Panc1 (cell line): ENCODE results near the gene CNOT3. TPM values are rescaled to one million over a fixed set of nuclear protein-coding genes. Genes with fewer than 3 reads are reported as not detected.

Experiments
- ATAC-seq: fragments of 200-7000 bp; cut with Tn5 transposase; 2 replicates; pipeline ENCODE4 v1.9.1; 2020; ENCODE audit warnings: mild to moderate bottlenecking, moderate library complexity
- BruUV-seq: library from RNA; stranded (reverse); fragments of 400-500 nt; replicated peaks from 2 replicates; lab custom pipeline; 2021; lab: Mats Ljungman, UMichigan
- CTCF ChIA-PET: fragments of 300-600 bp; sonication (Branson Sonifier 250); formaldehyde crosslinking; loops from one replicate; lab custom pipeline; 2022; ENCODE audit warnings: antibody characterized with exemption; lab: Charles Lee
- POLR2A ChIA-PET: fragments of 300-600 bp; sonication (Branson Sonifier 250); formaldehyde crosslinking; loops from one replicate; lab custom pipeline; 2022; ENCODE audit warnings: antibody characterized with exemption; lab: Charles Lee
- DNase-seq: peaks from one replicate; pipeline ENCODE4 v3.0.0-alpha.2; 2010; ENCODE audit warnings: low read depth, low spot score
- H3K27ac ChIP-seq: 2 replicates; pipeline ENCODE4 v1.5.1; 2011; ENCODE audit warnings: mild to moderate bottlenecking, low read length, inconsistent platforms
- H3K27me3 ChIP-seq: fragments of 200-500 bp; sonication (Bioruptor generic); 2 replicates; pipeline ENCODE4 v1.6.0; 2014; ENCODE audit warnings: low read length, inconsistent platforms; ENCODE audit not compliant: control insufficient read depth, insufficient read depth
- H3K36me3 ChIP-seq: fragments of 200-500 bp; sonication (Bioruptor generic); 2 replicates; pipeline ENCODE4 v1.5.1; 2014; ENCODE audit warnings: inconsistent platforms, mild to moderate bottlenecking, low read length, moderate library complexity; ENCODE audit not compliant: control insufficient read depth, insufficient read depth
- H3K4me1 ChIP-seq: 2 replicates; pipeline ENCODE4 v1.5.1; 2011; ENCODE audit warnings: inconsistent platforms, mild to moderate bottlenecking, low read length, moderate library complexity; ENCODE audit not compliant: control insufficient read depth, insufficient read depth
- H3K4me3 ChIP-seq, 2 experiments: 2 replicates each; pipeline ENCODE4 v1.5.1; 2011 to 2012; ENCODE audit warnings: low read depth in 2 of 2, low read length in 2 of 2, mild to moderate bottlenecking in 2 of 2, inconsistent platforms in 1 of 2, moderate library complexity in 1 of 2
- H3K9me3 ChIP-seq: fragments of 200-500 bp; sonication (Bioruptor generic); 2 replicates; pipeline ENCODE4 v1.5.1; 2014; ENCODE audit warnings: low read depth, mild to moderate bottlenecking, inconsistent platforms, low read length, moderate library complexity; ENCODE audit not compliant: control insufficient read depth, insufficient read depth
- POLR2AphosphoS5 ChIP-seq: IDR thresholded peaks from 2 replicates; pipeline ENCODE4 v1.6.1; 2012; ENCODE audit warnings: mild to moderate bottlenecking, low read depth, low read length, moderate library complexity
- SIN3A ChIP-seq: IDR thresholded peaks from 2 replicates; pipeline ENCODE4 v1.6.1; 2012; ENCODE audit warnings: low read depth, mild to moderate bottlenecking, low read length, moderate library complexity, borderline replicate concordance; ENCODE audit not compliant: insufficient read depth
- TCF7L2 ChIP-seq: IDR thresholded peaks from 2 replicates; pipeline ENCODE4 v1.6.1; 2011; ENCODE audit warnings: mild to moderate bottlenecking, low read depth, low read length, inconsistent platforms
- in situ Hi-C: cut with HindIII; loops from 2 replicates; pipeline ENCODE4 v1.10.0; 2016; ENCODE audit warnings: low sequenced_read_pairs, low pct_unique_long_range_greater_than_20kb
- intact Hi-C: fragments of 100-400 bp; cut with micrococcal nuclease; formaldehyde crosslinking; loops from one replicate; pipeline ENCODE4 v1.10.0; 2022; ENCODE audit not compliant: unreplicated experiment
- total RNA-seq: library from RNA; stranded (reverse); gene quantifications from one replicate; pipeline ENCODE4 v1.2.1, GENCODE V29; 2021; ENCODE audit not compliant: unreplicated experiment
- TF ChIP-seq, protein P1 (sequence below): fragments of 450-650 bp; IDR thresholded peaks from 2 replicates; pipeline ENCODE4 v1.5.1; 2017; ENCODE audit warnings: mild to moderate bottlenecking
- TF ChIP-seq, protein P2 (sequence below), 2 experiments: IDR thresholded peaks; 2 replicates each; pipeline ENCODE4 v1.6.1; 2011 to 2012; ENCODE audit warnings: low read depth in 2 of 2, control low read depth in 1 of 2, low read length in 1 of 2, mild to moderate bottlenecking in 1 of 2, moderate library complexity in 1 of 2; ENCODE audit not compliant: insufficient read depth in 1 of 2

Gene CNOT3
- total RNA-seq, 1 experiment from 2014 or later: 111 TPM

DNA sequence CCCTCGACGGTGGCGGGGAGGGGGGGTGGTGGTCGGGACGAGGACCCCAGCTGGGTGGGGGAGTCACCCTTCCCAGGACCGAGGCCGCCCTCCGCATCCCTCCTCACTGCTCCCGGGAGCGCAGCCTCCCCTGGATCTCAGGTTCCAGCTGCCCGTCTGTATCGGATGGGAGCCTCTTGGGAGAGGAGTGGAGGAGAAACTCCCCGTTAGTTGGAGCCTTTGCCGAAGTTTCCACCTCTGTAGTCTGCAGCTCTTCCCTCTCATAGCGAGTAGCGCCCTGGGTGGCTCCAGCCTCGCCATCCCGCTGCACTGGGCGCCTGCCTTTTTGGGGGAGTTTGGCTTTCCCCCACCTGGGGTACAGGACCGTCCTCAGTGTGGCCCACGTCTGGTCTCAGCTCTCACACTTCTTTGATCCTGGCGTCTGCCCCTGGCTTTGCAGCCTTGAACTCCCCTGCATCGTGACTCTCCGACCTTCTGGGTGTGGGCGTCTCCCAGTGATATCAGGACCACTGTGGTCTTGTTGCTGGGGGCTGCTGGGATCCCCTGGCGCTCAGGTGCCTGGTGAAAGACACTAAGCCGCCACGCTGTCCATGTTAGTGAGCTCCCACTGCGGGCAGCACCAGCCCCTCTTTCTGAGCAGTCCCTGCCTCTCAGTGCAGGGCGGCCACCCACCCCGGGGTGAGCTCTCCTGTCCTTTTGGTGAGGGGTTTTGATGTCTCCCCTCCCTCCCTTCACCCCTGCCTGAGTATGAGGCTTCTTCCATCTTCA lies 1.1 kb downstream of the CNOT3 start:
- ATAC-seq (no peak), DNase-seq (no peak)
- Histone ChIP-seq H3K4me1 (peaks cover 30% of the 10 kb centered on the region), H3K9me3 (no peaks in the 10 kb centered on the region), H3K27ac (peak overlapping the region; percentile 89), H3K27me3 (no peaks in the 10 kb centered on the region), H3K4me3 (peak overlapping the region; percentile 68 to 78), H3K36me3 (peaks cover 16% of the 10 kb centered on the region)
- ChIA-PET CTCF (interaction anchor here (1.8 kb wide), 1 partner anchor 346 kb away, joined by 5 read pairs; no protein-coding TSS in a partner anchor), POLR2A (no interaction called here)
- in situ Hi-C loops (no loop called here), intact Hi-C loops (no loop called here)
- BruUV-seq: no TSS peak
- TF ChIP-seq SIN3A: no peak
- 0 out of 2 replicates have a peak, but pooled peaks have one; percentile 30 for TF ChIP-seq TCF7L2

DNA sequence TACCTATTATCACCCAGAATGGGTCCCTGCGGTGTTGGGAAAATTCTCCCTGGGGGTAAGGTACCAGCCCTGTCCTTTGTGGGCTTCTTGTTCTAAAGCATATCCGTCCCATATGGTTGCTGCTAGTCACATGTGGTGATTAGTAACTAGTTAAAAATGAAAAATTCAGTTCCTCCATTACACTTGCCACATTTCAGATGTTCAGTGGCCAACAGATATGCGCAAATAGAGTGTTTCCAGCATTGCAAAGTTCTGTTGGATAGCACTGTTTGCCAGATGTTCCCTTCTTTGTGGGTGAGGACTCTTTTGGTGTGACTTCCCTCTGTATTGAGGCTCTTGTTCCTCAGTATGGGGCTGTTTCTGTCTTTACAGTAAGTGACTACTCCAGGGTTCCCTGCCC lies 3.8 kb downstream of the CNOT3 start:
- ATAC-seq (no peak), DNase-seq (no peak)
- POLR2A ChIA-PET: interaction anchor here (0.6 kb wide), 1 partner anchor 25 kb away, joined by 4 read pairs; no protein-coding TSS in a partner anchor
- Histone ChIP-seq H3K27ac (peak overlapping the region; percentile 36; the same call in 1 of the 2 replicates), H3K4me3 (no peak overlapping the region), H3K27me3 (no peaks in the 10 kb centered on the region), H3K36me3 (peaks cover 40% of the 10 kb centered on the region), H3K9me3 (no peaks in the 10 kb centered on the region), H3K4me1 (peaks cover 26% of the 10 kb centered on the region)
- BruUV-seq: no TSS peak
- no peak for TF ChIP-seq TCF7L2
- no peak for TF ChIP-seq POLR2AphosphoS5
- TF ChIP-seq, protein P1, sequence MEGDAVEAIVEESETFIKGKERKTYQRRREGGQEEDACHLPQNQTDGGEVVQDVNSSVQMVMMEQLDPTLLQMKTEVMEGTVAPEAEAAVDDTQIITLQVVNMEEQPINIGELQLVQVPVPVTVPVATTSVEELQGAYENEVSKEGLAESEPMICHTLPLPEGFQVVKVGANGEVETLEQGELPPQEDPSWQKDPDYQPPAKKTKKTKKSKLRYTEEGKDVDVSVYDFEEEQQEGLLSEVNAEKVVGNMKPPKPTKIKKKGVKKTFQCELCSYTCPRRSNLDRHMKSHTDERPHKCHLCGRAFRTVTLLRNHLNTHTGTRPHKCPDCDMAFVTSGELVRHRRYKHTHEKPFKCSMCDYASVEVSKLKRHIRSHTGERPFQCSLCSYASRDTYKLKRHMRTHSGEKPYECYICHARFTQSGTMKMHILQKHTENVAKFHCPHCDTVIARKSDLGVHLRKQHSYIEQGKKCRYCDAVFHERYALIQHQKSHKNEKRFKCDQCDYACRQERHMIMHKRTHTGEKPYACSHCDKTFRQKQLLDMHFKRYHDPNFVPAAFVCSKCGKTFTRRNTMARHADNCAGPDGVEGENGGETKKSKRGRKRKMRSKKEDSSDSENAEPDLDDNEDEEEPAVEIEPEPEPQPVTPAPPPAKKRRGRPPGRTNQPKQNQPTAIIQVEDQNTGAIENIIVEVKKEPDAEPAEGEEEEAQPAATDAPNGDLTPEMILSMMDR: no peak
- TF ChIP-seq, protein P2, sequence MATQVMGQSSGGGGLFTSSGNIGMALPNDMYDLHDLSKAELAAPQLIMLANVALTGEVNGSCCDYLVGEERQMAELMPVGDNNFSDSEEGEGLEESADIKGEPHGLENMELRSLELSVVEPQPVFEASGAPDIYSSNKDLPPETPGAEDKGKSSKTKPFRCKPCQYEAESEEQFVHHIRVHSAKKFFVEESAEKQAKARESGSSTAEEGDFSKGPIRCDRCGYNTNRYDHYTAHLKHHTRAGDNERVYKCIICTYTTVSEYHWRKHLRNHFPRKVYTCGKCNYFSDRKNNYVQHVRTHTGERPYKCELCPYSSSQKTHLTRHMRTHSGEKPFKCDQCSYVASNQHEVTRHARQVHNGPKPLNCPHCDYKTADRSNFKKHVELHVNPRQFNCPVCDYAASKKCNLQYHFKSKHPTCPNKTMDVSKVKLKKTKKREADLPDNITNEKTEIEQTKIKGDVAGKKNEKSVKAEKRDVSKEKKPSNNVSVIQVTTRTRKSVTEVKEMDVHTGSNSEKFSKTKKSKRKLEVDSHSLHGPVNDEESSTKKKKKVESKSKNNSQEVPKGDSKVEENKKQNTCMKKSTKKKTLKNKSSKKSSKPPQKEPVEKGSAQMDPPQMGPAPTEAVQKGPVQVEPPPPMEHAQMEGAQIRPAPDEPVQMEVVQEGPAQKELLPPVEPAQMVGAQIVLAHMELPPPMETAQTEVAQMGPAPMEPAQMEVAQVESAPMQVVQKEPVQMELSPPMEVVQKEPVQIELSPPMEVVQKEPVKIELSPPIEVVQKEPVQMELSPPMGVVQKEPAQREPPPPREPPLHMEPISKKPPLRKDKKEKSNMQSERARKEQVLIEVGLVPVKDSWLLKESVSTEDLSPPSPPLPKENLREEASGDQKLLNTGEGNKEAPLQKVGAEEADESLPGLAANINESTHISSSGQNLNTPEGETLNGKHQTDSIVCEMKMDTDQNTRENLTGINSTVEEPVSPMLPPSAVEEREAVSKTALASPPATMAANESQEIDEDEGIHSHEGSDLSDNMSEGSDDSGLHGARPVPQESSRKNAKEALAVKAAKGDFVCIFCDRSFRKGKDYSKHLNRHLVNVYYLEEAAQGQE (IDR thresholded peaks at IDR 0.05; ENCODE audit: insufficient read depth in 1 of 2, low read depth in 2 of 2, low read length in 1 of 2): no peak
- no peak for TF ChIP-seq SIN3A
- in situ Hi-C loops: no loop called here
- CTCF ChIA-PET: no interaction called here
- intact Hi-C loops: no loop called here
